IPS DF 4.7 (cell line): ENCODE measurements around the gene PSMG4.

Experiments
- DNase-seq: peaks from one replicate; pipeline ENCODE4 v3.0.0-alpha.2; 2013; ENCODE audit warnings: low spot score; ENCODE audit errors: extremely low read depth

Gene PSMG4

DNA sequence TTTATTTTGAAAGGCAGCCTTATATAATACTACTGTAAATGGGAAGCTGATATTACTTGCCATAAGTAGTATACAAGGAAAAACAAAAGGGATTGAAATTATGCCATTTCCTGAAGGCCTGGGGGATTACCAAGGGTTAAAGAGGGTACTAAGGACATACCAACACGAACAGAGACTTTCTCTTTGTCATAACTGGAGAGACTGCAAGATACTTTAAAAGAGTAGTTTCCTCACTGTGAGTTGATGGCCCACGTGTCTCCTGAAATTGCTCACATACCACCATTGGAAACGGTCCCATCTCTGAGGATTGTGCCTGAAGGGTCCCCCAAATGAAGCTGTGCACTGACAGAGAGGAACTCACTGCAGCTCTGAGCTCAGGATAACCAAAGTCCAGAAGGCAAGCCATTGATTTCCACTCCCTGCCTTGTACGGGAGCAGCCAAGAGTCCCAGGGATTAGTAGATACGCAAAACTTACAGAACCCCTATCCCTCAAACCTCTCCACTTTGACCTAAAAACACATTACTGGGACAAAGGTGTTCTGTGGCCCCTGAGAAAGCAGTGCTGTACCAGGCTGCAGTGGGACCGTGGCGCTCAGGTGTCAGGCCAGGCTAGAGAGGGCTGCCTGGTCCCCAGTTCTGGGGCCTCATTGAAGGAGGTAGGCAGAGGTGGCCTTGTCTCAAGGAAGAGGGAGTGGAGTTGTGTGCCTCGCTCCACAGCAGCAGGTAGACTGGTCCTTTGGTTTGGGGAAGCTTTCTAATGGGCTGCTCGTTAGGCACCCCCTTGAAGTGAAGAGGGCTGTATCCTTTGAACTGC, 15.2 kb downstream of the PSMG4 start:
- no peak for DNase-seq

- no peak for DNase-seq
Observed at GRCh38 chr6:3276174-3277167, 17.7 kb downstream of the PSMG4 start.

DNA sequence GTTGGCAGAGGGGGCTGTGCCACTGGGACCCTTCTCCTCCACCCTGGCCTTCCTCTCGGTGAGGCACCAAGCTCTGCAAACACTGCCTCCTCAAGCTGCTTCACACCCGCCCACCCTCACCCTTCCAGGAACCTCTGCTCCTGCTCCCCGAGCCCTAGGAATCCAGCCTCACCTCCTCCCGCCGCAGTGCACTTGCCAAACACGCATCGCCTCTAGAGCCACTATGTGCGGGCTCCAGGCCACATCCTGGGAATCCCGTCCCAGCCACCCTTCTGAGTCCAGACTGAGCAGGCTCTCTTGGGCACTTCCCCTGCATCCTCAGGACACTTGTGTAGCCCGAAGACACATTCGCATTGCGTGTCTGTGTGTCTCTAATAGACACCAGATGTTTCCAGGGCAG, 18.5 kb downstream of the PSMG4 start:
- DNase-seq: no peak

DNA sequence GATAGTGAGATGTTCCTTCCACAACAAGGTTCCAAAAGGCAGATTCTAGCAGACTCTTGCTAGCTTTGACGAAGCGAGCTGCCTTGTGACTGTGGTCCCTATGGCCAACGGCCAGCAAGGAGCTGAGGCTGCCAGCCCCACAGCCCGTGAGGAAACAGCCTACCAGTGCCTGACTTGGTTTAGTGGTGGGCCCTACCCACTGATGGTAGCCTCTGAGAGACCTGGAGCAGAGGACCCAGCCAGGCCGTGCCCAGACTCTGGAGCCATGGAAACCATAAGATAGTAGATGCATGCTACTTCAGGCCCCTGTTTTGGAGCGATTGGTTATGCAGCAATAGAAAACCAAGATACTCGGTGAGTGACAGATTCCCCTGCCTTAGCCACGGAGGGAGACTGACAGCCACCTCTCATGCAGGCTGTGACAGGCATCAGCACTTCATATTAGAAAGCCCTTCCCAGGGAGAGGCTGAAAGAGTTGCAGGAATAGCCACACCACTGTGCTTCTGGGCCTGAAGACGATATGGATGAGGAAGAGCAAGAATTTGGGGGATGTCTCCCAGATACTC, 19.2 kb downstream of the PSMG4 start:
- DNase-seq: no peak

GRCh38 chr6:3278691-3279090, 19.9 kb downstream of the PSMG4 start:
- no peak for DNase-seq

GRCh38 chr6:3280091-3280490, 21.3 kb downstream of the PSMG4 start:
- no peak for DNase-seq

DNA sequence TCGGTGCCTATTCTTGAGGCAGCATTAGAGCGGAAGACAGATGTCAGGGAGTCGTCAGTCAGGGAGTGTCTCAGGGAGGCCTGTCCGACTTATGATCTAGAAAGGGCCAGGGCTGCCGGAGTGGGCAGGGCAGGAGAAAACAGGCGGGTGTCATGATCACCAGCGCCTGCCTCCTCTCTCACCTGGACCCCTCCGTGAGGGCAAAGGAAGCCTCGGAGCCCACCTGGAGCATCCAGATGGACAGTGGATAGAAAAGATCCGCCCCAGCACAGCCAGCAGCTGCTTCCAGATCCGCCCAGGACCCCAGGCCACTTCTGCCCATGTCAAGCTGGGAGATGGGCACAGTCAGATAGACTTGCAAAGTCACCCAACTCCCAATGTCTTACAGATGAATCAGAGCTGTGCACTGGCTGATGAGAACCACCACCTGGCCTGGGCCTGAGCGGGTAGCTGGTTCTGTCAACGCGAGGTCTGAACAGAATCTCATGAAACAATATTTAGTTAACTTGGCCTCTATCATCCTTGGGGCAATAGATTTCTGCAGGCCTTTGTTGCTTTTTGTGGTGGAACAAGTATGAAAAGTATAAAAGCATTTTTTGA, 22.2 kb downstream of the PSMG4 start:
- DNase-seq: no peak

GRCh38 chr6:3281631-3282475, 23.1 kb downstream of the PSMG4 start:
- no peak for DNase-seq

GRCh38 chr6:3282476-3283236, 23.9 kb downstream of the PSMG4 start:
- no peak for DNase-seq

DNA sequence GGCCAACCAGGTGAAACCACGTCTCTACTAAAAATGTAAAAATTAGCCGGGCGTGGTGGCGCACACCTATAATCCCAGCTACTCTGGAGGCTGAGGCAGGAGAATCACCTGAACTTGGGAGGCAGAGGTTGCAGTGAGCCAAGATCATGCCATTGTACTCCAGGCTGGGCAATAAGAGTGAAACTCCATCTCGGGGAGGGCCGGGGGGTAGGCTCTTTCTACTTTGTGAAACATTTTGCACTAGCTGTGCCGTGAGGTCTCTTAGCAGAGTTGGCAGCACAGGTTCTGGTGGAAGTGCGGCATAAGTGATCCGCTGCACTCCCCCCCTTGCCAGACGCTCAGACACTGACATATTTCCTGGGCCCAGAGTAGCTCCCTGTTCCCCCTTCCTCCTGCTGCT, 24.5 kb downstream of the PSMG4 start:
- no peak for DNase-seq

GRCh38 chr6:3283641-3284435, 25.1 kb downstream of the PSMG4 start:
- DNase-seq: no peak

DNA sequence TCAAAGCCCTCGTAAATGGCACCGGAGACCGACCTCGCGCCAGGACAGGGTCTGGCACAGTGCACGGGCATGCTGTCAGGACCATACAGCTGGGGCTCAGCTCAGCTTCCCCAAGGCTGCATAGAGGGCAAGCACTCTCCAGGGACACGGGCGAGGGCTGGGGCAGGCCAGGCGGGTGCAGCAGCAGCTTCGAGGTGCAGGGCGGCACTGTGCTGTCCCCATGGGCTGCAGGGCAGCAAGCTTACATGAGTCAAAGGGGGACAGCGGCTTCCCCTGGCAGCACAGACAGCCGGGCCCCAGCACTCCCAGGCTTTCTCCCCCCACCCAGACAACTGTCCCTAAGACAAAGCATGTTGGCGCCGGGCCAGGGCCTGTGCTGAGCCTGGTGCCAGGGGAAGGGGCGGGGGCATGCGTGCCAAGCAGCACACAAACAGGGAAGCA, 25.7 kb downstream of the PSMG4 start:
- no peak for DNase-seq

- no peak for DNase-seq
Observed at GRCh38 chr6:3285049-3285639, 26.4 kb downstream of the PSMG4 start.

DNA sequence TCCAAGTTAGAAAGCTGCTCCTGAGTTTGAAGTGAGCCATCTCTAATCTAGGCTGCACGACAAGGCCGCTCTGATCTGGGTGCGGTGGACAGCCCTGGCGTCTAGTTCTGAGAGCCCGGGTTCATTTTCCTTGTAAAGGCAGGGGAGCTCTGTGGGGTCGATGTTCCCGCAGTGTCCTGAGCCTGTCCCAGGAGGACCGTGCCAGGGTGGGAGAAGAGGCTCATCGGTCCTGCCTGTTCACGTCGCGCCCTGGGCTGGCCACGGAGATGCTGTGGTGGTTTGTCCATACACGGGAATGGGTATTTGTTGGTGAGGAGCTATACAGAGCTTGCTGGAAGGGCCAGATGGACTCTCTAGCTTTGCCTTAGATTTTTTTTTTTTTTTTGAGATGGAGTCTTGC, 27.0 kb downstream of the PSMG4 start:
- no peak for DNase-seq

DNA sequence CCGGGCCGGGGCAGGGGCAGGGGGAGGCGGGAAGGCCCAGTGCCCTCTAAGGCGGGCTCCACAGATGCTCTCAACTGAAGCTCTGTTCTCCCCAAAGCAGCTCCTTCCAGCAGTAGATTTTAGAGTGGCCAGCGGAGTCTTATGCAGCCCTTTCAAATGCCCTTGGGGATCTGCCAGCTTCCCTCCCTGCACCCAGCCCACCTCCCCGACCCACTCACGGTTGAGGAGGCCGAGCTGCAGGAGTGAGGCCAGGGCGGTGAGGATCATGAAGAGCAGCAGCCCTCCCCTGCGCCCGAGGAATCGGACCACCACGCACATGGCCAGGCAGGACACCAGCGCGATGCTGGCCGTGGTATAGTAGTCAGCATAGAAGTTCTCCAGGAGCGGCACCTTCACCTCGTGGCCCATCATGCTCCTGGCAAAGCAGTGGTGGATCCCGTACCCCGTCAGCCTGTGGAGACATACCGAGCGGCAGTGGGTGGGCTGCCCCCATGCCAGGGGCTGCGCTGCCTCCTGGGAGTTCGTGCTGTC, 28.0 kb downstream of the PSMG4 start:
- no peak for DNase-seq

GRCh38 chr6:3287308-3287707, 28.6 kb downstream of the PSMG4 start:
- no peak for DNase-seq

- DNase-seq: no peak
Observed at GRCh38 chr6:3287976-3288707, 29.4 kb downstream of the PSMG4 start.
